Kidney (tissue), 14 donors: ENCODE results near the gene LURAP1L. TPM values are rescaled to one million over a fixed set of nuclear protein-coding genes. Genes with fewer than 3 reads are reported as not detected.

Experiments
- DNase-seq, 5 donors: peaks; one replicate each; pipeline ENCODE4 v3.0.0-alpha.2; 2013 to 2020
- FAIRE-seq: peaks from 2 replicates; lab custom pipeline; 2012; peaks lifted over from hg19 to GRCh38; lab: Jason Lieb, UNC
- H3K27ac ChIP-seq, 2 donors: one replicate each; pipeline ENCODE4 v1.7.0; 2013; ENCODE audit warnings: low read depth in 2 of 2, low read length in 2 of 2, inconsistent platforms in 1 of 2
- H3K27me3 ChIP-seq: one replicate; pipeline ENCODE4 v1.7.1; 2013; ENCODE audit warnings: low read length, inconsistent platforms; ENCODE audit not compliant: control insufficient read depth, insufficient read depth
- H3K36me3 ChIP-seq, 3 donors: one replicate each; pipeline versions ENCODE4 v1.7.0 to v1.7.1; 2013; ENCODE audit warnings: low read length in 3 of 3, control low read depth in 1 of 3, inconsistent platforms in 1 of 3; ENCODE audit not compliant: insufficient read depth in 3 of 3, control insufficient read depth in 2 of 3
- H3K4me1 ChIP-seq, 3 donors: one replicate each; pipeline versions ENCODE4 v1.7.0 to v1.7.1; 2013; ENCODE audit warnings: low read length in 3 of 3, inconsistent platforms in 1 of 3, low read depth in 1 of 3; ENCODE audit not compliant: control insufficient read depth in 2 of 3, insufficient read depth in 2 of 3
- H3K4me3 ChIP-seq, 3 donors: one replicate each; pipeline versions ENCODE4 v1.7.0 to v1.8.1; 2013; ENCODE audit warnings: low read length in 3 of 3, control low read depth in 1 of 3, inconsistent platforms in 1 of 3
- H3K9ac ChIP-seq, 3 donors: one replicate each; pipeline versions ENCODE4 v1.7.0 to v1.7.1; 2013; ENCODE audit warnings: low read length in 3 of 3, control low read depth in 1 of 3, inconsistent platforms in 1 of 3
- H3K9me3 ChIP-seq, 3 donors: one replicate each; pipeline versions ENCODE4 v1.7.0 to v1.7.1; 2013; ENCODE audit warnings: low read length in 3 of 3, control low read depth in 1 of 3, inconsistent platforms in 1 of 3; ENCODE audit not compliant: control insufficient read depth in 2 of 3, insufficient read depth in 1 of 3
- intact Hi-C: fragments of 100-400 bp; cut with DNase I; formaldehyde crosslinking; loops from one replicate; pipeline ENCODE4 v1.11.1; 2022
- polyA plus RNA-seq: library from polyadenylated mRNA; stranded (reverse); fragments of 350-450 nt; fragmentation: Illumina TruSeq; extraction: RNeasy Lipid Tissue Mini Kit (QIAGEN cat#74804); gene quantifications from one replicate; pipeline ENCODE4 v1.2.3, GENCODE V29; 2014; ENCODE audit warnings: low read depth, low replicate concordance; ENCODE audit not compliant: insufficient read depth
- total RNA-seq: library from RNA; stranded (reverse); fragmentation: NEBNext Ultra II Directional; extraction: Animal tissue kit (Norgen Biotek cat#: 25700); gene quantifications from one replicate; pipeline ENCODE4 v1.2.1, GENCODE V29; 2021
- TF ChIP-seq, protein P1 (sequence below): IDR thresholded peaks from 3 replicates; pipeline ENCODE4 v1.5.1; 2012; ENCODE audit warnings: mild to moderate bottlenecking, moderate library complexity, borderline replicate concordance; ENCODE audit not compliant: insufficient read depth; ENCODE audit errors: extremely low read depth
- donor health status: control.
- donor health status: control.
- donor health status: control.
- donor health status: control.
- donor health status: control.
- donor health status: DM: yes; HTN: yes; CAD: no.
- donor health status: Normal renal cell carcinoma (clear cell type).

LURAP1L gene
- total and polyA plus RNA-seq, 2 donors from 2014 or later: 3.8 to 11.1 TPM

DNA sequence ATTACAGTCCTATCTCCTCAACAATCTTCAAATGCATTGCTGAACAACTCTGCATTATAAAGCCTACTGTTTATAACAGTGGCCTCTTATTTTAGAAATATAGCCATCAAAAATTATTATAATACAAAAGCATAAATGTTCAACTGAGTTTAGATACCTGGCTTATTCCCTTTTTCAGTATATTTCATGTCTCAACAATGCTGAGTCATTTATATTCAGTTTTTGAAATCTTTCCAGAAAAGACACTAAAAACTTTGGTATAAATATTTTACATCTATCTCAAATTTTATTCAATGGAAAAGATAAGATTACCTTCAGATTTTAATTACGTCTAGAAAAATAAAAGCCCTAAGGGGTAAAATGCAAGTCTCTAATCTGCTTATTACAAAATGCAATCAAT is 37.9 kb downstream of the LURAP1L start:
- H3K27ac ChIP-seq: no peak overlapping the region
- no peaks in the 10 kb centered on the region for H3K9me3 ChIP-seq
- H3K4me3 ChIP-seq: no peak overlapping the region
- no peak overlapping the region for H3K9ac ChIP-seq
- TF ChIP-seq, protein P1, sequence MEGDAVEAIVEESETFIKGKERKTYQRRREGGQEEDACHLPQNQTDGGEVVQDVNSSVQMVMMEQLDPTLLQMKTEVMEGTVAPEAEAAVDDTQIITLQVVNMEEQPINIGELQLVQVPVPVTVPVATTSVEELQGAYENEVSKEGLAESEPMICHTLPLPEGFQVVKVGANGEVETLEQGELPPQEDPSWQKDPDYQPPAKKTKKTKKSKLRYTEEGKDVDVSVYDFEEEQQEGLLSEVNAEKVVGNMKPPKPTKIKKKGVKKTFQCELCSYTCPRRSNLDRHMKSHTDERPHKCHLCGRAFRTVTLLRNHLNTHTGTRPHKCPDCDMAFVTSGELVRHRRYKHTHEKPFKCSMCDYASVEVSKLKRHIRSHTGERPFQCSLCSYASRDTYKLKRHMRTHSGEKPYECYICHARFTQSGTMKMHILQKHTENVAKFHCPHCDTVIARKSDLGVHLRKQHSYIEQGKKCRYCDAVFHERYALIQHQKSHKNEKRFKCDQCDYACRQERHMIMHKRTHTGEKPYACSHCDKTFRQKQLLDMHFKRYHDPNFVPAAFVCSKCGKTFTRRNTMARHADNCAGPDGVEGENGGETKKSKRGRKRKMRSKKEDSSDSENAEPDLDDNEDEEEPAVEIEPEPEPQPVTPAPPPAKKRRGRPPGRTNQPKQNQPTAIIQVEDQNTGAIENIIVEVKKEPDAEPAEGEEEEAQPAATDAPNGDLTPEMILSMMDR: no peak
- H3K36me3 ChIP-seq: no peaks in the 10 kb centered on the region
- H3K27me3 ChIP-seq: no peaks in the 10 kb centered on the region
- intact Hi-C loops: no loop called here
- H3K4me1 ChIP-seq: peaks cover 0 to 10% (median 0%) of the 10 kb centered on the region in 3 donors
- DNase-seq (no peak), FAIRE-seq (no peak)

DNA sequence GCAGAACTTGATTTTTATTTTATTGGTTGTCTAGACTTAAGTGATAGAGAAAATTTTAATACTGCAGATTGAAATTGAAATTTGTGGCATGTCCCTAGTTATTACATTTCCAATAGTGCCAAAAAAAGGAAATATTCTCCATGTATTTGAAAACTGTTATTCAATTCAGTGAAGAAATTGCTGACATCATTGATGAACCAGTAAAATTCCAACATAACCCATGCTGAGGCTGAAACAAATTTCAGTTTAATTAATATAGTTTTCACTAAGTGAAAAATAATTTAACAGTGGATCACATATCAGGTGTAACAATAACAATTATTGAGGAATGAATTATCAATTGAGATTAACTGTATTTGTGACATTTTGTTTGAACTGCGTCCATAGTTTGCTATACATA is 38.7 kb downstream of the LURAP1L start:
- no peaks in the 10 kb centered on the region for H3K9me3 ChIP-seq
- FAIRE-seq (no peak), DNase-seq (no peak)
- no peak overlapping the region for H3K4me3 ChIP-seq
- H3K36me3 ChIP-seq: no peaks in the 10 kb centered on the region
- no peak overlapping the region for H3K9ac ChIP-seq
- peaks cover 0 to 17% (median 2%) of the 10 kb centered on the region in 3 donors for H3K4me1 ChIP-seq
- intact Hi-C loops: no loop called here
- H3K27ac ChIP-seq: no peak overlapping the region
- TF ChIP-seq, protein P1: no peak
- H3K27me3 ChIP-seq: no peaks in the 10 kb centered on the region

DNA sequence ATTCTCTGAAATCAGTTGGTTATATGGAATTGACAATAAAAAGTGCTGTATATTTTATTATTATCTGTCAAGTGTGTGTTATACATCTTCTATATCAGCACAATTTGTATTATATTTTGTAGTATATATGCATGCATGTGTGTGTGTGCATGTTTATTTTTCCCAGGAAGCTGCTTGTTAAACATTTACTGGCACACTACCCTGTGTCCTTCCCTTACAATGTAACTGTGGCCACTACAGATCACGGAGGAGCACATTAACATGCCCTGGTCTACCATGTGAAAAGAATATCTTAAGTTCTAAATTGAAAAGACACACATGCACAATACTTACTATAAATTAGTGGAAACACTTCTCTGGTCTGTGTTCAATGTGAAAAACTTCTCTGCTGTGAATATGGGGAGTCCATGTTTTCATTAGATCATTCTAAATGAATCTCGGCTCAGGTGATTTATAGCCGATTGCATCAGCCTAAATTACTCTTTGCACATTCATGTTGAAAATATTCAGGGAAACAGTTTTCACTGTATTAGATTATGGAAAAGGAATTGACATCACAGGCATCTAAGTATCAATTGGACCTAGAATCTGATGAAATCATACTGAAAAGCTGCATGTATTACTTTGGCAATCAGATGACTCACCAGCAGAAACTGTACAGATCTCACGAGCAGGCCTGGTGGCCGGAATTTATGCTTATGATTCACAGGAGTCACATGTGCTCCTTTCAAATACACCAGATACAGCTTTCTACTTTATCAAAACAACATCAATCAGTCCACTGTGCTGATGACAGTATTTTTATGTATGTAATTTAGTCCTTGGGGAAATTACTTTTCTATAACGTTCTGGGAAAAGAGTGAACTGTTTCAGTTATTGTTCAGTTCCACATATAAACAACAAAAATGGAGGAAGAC is 39.4 kb downstream of the LURAP1L start:
- no peaks in the 10 kb centered on the region for H3K27me3 ChIP-seq

More for the DNA sequence above, 39.4 kb downstream of the LURAP1L start:
- intact Hi-C loops: no loop called here
- TF ChIP-seq, protein P1: no peak
- peak; percentile 50 to 94 (median 58) for DNase-seq
- Histone ChIP-seq H3K9me3 (no peaks in the 10 kb centered on the region), H3K4me3 (peak overlapping the region; percentile 23 to 51 (median 30)), H3K9ac (peak overlapping the region in 2 of 3 donors; percentile 3 to 54), H3K27ac (peak overlapping the region; percentile 40 to 71), H3K4me1 (peaks cover 0 to 22% (median 4%) of the 10 kb centered on the region in 3 donors), H3K36me3 (no peaks in the 10 kb centered on the region)
- peak; percentile 85 for FAIRE-seq
